Measurements from ENCODE around the gene PRR18. TPM values are rescaled to one million over a fixed set of nuclear protein-coding genes. Genes with fewer than 3 reads are reported as not detected.
A peak's percentile ranks its signal among the peaks of the same experiment; 100 is the strongest.

Gene PRR18
- total and polyA plus RNA-seq, 2 of the 13 experiments (the other 11 are each of a cell fraction or from before 2014, with no cell fraction given): 0.04 TPM

DNA sequence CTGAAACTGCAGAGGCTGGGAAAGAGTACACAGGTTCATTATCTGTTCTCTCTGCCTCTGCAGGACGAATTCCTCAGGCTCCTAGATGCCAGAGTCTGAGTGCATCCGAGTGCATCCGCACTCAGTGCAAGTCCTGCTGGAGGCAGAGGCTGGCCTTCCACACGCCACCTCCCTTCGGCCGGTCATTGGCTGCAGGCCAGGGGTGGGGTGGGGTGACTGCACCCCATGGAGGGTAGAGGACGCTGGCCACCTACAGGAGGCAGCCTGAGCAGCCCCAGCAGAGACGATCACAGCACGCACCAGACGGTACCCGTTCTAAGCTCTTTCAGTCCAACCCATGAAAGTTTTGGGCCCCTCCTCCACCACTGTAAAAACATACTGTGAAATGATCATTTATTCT lies 22.4 kb upstream of the PRR18 start (continued):
- TF ChIP-seq, protein P1, sequence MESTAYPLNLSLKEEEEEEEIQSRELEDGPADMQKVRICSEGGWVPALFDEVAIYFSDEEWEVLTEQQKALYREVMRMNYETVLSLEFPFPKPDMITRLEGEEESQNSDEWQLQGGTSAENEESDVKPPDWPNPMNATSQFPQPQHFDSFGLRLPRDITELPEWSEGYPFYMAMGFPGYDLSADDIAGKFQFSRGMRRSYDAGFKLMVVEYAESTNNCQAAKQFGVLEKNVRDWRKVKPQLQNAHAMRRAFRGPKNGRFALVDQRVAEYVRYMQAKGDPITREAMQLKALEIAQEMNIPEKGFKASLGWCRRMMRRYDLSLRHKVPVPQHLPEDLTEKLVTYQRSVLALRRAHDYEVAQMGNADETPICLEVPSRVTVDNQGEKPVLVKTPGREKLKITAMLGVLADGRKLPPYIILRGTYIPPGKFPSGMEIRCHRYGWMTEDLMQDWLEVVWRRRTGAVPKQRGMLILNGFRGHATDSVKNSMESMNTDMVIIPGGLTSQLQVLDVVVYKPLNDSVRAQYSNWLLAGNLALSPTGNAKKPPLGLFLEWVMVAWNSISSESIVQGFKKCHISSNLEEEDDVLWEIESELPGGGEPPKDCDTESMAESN (CRISPR knock-in tag; conservative IDR thresholded peaks at IDR 0.05): peak; percentile 63; the same call in 1 of the 2 replicates
- TF ChIP-seq, protein P2, sequence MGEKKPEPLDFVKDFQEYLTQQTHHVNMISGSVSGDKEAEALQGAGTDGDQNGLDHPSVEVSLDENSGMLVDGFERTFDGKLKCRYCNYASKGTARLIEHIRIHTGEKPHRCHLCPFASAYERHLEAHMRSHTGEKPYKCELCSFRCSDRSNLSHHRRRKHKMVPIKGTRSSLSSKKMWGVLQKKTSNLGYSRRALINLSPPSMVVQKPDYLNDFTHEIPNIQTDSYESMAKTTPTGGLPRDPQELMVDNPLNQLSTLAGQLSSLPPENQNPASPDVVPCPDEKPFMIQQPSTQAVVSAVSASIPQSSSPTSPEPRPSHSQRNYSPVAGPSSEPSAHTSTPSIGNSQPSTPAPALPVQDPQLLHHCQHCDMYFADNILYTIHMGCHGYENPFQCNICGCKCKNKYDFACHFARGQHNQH (CRISPR knock-in tag; IDR thresholded peaks at IDR 0.05): peak; percentile 74; the same call in 1 of the 2 replicates
- TF ChIP-seq JARID2 (CRISPR knock-in tag; IDR thresholded peaks at IDR 0.05; ENCODE audit: insufficient replicate concordance): peak; percentile 78
- TF ChIP-seq, protein P3, sequence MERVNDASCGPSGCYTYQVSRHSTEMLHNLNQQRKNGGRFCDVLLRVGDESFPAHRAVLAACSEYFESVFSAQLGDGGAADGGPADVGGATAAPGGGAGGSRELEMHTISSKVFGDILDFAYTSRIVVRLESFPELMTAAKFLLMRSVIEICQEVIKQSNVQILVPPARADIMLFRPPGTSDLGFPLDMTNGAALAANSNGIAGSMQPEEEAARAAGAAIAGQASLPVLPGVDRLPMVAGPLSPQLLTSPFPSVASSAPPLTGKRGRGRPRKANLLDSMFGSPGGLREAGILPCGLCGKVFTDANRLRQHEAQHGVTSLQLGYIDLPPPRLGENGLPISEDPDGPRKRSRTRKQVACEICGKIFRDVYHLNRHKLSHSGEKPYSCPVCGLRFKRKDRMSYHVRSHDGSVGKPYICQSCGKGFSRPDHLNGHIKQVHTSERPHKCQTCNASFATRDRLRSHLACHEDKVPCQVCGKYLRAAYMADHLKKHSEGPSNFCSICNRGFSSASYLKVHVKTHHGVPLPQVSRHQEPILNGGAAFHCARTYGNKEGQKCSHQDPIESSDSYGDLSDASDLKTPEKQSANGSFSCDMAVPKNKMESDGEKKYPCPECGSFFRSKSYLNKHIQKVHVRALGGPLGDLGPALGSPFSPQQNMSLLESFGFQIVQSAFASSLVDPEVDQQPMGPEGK (CRISPR knock-in tag; IDR thresholded peaks at IDR 0.05): peak; percentile 95
- no peak for TF ChIP-seq MAFG (CRISPR knock-in tag; IDR thresholded peaks at IDR 0.05)
- TF ChIP-seq NKX3-1 (CRISPR knock-in tag; IDR thresholded peaks at IDR 0.05): no peak
- TF ChIP-seq JUND (CRISPR knock-in tag; IDR thresholded peaks at IDR 0.05): no peak
- no peak for TF ChIP-seq ZNF121 (CRISPR knock-in tag; IDR thresholded peaks at IDR 0.05)
- TF ChIP-seq, protein P4, sequence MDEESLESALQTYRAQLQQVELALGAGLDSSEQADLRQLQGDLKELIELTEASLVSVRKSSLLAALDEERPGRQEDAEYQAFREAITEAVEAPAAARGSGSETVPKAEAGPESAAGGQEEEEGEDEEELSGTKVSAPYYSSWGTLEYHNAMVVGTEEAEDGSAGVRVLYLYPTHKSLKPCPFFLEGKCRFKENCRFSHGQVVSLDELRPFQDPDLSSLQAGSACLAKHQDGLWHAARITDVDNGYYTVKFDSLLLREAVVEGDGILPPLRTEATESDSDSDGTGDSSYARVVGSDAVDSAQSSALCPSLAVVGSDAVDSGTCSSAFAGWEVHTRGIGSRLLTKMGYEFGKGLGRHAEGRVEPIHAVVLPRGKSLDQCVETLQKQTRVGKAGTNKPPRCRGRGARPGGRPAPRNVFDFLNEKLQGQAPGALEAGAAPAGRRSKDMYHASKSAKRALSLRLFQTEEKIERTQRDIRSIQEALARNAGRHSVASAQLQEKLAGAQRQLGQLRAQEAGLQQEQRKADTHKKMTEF (CRISPR knock-in tag; IDR thresholded peaks at IDR 0.05): peak; percentile 83
- TF ChIP-seq BHLHE40 (IDR thresholded peaks at IDR 0.05; ENCODE audit: low read length): peak; percentile 34; the same call in 1 of the 2 replicates
- peak; percentile 82 for TF ChIP-seq IRF2 (CRISPR knock-in tag; IDR thresholded peaks at IDR 0.05)
- TF ChIP-seq ZNF468 (CRISPR knock-in tag; IDR thresholded peaks at IDR 0.05): no peak
- TF ChIP-seq, protein P5, sequence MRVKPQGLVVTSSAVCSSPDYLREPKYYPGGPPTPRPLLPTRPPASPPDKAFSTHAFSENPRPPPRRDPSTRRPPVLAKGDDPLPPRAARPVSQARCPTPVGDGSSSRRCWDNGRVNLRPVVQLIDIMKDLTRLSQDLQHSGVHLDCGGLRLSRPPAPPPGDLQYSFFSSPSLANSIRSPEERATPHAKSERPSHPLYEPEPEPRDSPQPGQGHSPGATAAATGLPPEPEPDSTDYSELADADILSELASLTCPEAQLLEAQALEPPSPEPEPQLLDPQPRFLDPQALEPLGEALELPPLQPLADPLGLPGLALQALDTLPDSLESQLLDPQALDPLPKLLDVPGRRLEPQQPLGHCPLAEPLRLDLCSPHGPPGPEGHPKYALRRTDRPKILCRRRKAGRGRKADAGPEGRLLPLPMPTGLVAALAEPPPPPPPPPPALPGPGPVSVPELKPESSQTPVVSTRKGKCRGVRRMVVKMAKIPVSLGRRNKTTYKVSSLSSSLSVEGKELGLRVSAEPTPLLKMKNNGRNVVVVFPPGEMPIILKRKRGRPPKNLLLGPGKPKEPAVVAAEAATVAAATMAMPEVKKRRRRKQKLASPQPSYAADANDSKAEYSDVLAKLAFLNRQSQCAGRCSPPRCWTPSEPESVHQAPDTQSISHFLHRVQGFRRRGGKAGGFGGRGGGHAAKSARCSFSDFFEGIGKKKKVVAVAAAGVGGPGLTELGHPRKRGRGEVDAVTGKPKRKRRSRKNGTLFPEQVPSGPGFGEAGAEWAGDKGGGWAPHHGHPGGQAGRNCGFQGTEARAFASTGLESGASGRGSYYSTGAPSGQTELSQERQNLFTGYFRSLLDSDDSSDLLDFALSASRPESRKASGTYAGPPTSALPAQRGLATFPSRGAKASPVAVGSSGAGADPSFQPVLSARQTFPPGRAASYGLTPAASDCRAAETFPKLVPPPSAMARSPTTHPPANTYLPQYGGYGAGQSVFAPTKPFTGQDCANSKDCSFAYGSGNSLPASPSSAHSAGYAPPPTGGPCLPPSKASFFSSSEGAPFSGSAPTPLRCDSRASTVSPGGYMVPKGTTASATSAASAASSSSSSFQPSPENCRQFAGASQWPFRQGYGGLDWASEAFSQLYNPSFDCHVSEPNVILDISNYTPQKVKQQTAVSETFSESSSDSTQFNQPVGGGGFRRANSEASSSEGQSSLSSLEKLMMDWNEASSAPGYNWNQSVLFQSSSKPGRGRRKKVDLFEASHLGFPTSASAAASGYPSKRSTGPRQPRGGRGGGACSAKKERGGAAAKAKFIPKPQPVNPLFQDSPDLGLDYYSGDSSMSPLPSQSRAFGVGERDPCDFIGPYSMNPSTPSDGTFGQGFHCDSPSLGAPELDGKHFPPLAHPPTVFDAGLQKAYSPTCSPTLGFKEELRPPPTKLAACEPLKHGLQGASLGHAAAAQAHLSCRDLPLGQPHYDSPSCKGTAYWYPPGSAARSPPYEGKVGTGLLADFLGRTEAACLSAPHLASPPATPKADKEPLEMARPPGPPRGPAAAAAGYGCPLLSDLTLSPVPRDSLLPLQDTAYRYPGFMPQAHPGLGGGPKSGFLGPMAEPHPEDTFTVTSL (CRISPR knock-in tag; IDR thresholded peaks at IDR 0.05; ENCODE audit: borderline replicate concordance): no peak
- no peak for TF ChIP-seq NFIB (CRISPR knock-in tag; IDR thresholded peaks at IDR 0.05; ENCODE audit: borderline replicate concordance)
- TF ChIP-seq, protein P6, sequence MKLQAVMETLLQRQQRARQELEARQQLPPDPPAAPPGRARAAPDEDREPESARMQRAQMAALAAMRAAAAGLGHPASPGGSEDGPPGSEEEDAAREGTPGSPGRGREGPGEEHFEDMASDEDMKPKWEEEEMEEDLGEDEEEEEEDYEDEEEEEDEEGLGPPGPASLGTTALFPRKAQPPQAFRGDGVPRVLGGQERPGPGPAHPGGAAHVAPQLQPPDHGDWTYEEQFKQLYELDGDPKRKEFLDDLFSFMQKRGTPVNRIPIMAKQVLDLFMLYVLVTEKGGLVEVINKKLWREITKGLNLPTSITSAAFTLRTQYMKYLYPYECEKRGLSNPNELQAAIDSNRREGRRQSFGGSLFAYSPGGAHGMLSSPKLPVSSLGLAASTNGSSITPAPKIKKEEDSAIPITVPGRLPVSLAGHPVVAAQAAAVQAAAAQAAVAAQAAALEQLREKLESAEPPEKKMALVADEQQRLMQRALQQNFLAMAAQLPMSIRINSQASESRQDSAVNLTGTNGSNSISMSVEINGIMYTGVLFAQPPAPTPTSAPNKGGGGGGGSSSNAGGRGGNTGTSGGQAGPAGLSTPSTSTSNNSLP (IDR thresholded peaks at IDR 0.05; ENCODE audit: low read depth, low read length): no peak

All from HepG2 (cell line).